ENCODE data around the gene ZNF667. TPM values are rescaled to one million over a fixed set of nuclear protein-coding genes. Genes with fewer than 3 reads are reported as not detected.

Gene ZNF667
- total RNA-seq, 2 experiments from 2014 or later, result 6.2 to 6.4 TPM

DNA sequence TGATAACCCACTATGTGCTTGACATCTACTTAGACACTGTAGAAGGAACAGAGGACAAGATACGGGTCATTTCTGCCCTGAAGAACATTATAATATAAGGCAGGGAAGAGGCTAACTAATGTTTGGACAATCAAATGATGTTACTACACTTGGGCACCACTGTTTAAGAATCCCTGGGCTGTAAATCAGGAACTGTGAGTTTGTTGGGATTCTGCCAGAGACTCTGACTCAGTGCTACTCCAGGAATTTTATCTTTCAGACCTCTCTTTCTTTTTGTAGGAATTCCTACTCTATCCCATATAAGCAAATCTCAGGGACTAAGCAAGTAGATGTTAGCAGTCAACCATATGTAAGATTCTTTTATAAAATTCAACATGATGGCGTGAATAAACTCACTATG lies 27.4 kb upstream of the ZNF667 start:
- Mint-ChIP-seq H3K27me3 (peaks cover 2% of the 10 kb centered on the region), H3K4me1 (ENCODE audit: low read depth) (peaks cover 6% of the 10 kb centered on the region), H3K36me3 (ENCODE audit: low read depth) (peaks cover 30% of the 10 kb centered on the region), H3K4me3 (no peak overlapping the region), H3K9me3 (peaks cover 40% of the 10 kb centered on the region), H3K27ac (no peak overlapping the region)
- CTCF ChIA-PET, result no interaction called here
- TF ChIP-seq, protein P1, sequence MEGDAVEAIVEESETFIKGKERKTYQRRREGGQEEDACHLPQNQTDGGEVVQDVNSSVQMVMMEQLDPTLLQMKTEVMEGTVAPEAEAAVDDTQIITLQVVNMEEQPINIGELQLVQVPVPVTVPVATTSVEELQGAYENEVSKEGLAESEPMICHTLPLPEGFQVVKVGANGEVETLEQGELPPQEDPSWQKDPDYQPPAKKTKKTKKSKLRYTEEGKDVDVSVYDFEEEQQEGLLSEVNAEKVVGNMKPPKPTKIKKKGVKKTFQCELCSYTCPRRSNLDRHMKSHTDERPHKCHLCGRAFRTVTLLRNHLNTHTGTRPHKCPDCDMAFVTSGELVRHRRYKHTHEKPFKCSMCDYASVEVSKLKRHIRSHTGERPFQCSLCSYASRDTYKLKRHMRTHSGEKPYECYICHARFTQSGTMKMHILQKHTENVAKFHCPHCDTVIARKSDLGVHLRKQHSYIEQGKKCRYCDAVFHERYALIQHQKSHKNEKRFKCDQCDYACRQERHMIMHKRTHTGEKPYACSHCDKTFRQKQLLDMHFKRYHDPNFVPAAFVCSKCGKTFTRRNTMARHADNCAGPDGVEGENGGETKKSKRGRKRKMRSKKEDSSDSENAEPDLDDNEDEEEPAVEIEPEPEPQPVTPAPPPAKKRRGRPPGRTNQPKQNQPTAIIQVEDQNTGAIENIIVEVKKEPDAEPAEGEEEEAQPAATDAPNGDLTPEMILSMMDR (IDR thresholded peaks at IDR 0.05), result no peak
- ATAC-seq (no peak), DNase-seq (no peak)
- POLR2A ChIA-PET, result interaction anchor here (0.8 kb wide), 1 partner anchor 49 kb away, joined by 3 read pairs; no protein-coding TSS in a partner anchor
- intact Hi-C loops (cut with micrococcal nuclease), result no loop called here

DNA sequence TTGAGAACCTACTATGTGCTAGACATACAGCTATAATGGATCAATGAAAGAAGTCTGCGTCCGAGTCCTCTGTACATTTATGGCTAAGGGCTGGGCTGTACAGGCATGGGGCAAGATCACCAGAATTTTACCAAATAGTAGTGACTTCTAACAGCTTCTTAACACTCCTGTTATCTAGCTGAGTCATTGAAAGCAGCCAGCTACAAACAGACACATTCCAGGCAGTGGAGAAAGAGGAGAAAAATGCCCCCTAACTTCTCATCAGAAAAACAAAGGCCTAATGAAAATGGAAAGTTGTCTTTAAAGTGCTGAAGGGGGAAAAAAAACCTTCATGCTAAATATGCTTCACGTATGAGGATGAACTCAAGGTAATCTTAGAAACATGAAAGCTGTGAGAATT lies 14.3 kb upstream of the ZNF667 start:
- peaks cover 56% of the 10 kb centered on the region for H3K9me3 Mint-ChIP-seq
- peaks cover 48% of the 10 kb centered on the region for H3K36me3 Mint-ChIP-seq (ENCODE audit: low read depth)
- CTCF ChIA-PET, result no interaction called here

GRCh38 chr19:56477429-56478338 lies 539 bp upstream of the ZNF667 start:
- Mint-ChIP-seq H3K36me3 (ENCODE audit: low read depth) (peaks cover 50% of the 10 kb centered on the region), H3K27ac (peak overlapping the region; percentile 94), H3K27me3 (peaks cover 10% of the 10 kb centered on the region), H3K4me1 (ENCODE audit: low read depth) (peaks cover 23% of the 10 kb centered on the region), H3K9me3 (peaks cover 46% of the 10 kb centered on the region), H3K4me3 (peak overlapping the region; percentile 79)
- ChIA-PET POLR2A (interaction anchor here (0.5 kb wide), 1 partner anchor 96 kb away, joined by 3 read pairs; no protein-coding TSS in a partner anchor), CTCF (no interaction called here)
- peak; percentile 87 for ATAC-seq
- peak; percentile 82 for DNase-seq
- intact Hi-C loops (cut with micrococcal nuclease), result no loop called here
- TF ChIP-seq, protein P1 (IDR thresholded peaks at IDR 0.05), result no peak

More for the DNA sequence above, 14.3 kb upstream of the ZNF667 start:
- Mint-ChIP-seq H3K4me3 (no peak overlapping the region), H3K27me3 (no peaks in the 10 kb centered on the region), H3K27ac (no peak overlapping the region), H3K4me1 (ENCODE audit: low read depth) (no peaks in the 10 kb centered on the region)
- no peak for DNase-seq
- TF ChIP-seq, protein P1 (IDR thresholded peaks at IDR 0.05), result no peak
- ATAC-seq, result no peak
- POLR2A ChIA-PET, result no interaction called here
- intact Hi-C loops (cut with micrococcal nuclease), result no loop called here

GRCh38 chr19:56476093-56476492 lies 1.1 kb downstream of the ZNF667 start:
- CTCF ChIA-PET, result no interaction called here
- no peak for DNase-seq
- TF ChIP-seq, protein P1 (IDR thresholded peaks at IDR 0.05), result no peak
- H3K36me3 Mint-ChIP-seq (ENCODE audit: low read depth), result peaks cover 66% of the 10 kb centered on the region
- no peak overlapping the region for H3K27ac Mint-ChIP-seq
- no peak for ATAC-seq
- H3K4me1 Mint-ChIP-seq (ENCODE audit: low read depth), result peaks cover 23% of the 10 kb centered on the region
- peak overlapping the region; percentile 79 for H3K4me3 Mint-ChIP-seq
- peaks cover 54% of the 10 kb centered on the region for H3K9me3 Mint-ChIP-seq
- intact Hi-C loops (cut with micrococcal nuclease), result no loop called here
- peaks cover 10% of the 10 kb centered on the region for H3K27me3 Mint-ChIP-seq
- POLR2A ChIA-PET, result no interaction called here

DNA sequence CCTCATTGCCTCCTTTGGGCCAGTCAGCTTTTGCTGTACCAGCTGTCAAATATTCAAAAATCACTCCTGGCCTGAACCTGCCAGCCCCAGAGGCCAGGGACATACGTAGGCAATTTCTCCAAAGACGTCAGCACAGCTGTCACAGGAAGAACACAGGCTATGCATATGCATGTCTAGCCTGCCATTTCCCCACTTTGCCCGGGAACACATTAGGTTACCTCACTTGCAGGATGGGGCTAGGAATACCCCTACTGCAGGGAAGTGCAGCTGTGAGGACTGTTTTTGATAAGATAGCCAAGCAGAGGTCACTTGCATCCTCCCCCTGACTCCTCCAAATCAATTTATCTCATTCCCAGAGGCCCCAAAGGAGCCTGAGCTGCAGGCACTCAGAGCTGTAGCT lies 2.8 kb downstream of the ZNF667 start:
- Mint-ChIP-seq H3K27me3 (peaks cover 10% of the 10 kb centered on the region), H3K27ac (no peak overlapping the region), H3K4me3 (no peak overlapping the region), H3K9me3 (peaks cover 52% of the 10 kb centered on the region), H3K4me1 (ENCODE audit: low read depth) (peaks cover 22% of the 10 kb centered on the region), H3K36me3 (ENCODE audit: low read depth) (peaks cover 71% of the 10 kb centered on the region)
- no peak for DNase-seq
- POLR2A ChIA-PET, result no interaction called here
- intact Hi-C loops (cut with micrococcal nuclease), result no loop called here
- CTCF ChIA-PET, result no interaction called here
- ATAC-seq, result no peak
- TF ChIP-seq, protein P1 (IDR thresholded peaks at IDR 0.05), result no peak
